GM12875 (cell line): Measurements from ENCODE around the gene ELOA.
"Not testable (repeated sequence)": the region's sequence is repeated elsewhere in the genome, so short reads cannot be mapped to it uniquely, and the experiment has no call there.

Source experiments
- H3K4me3 ChIP-seq: one replicate; pipeline ENCODE4 v1.5.1; 2011; ENCODE audit warnings: low read depth, low read length, control low read depth
- CTCF ChIP-seq: IDR thresholded peaks from 2 replicates; pipeline ENCODE4 v1.5.1; 2011; ENCODE audit warnings: low read depth, mild to moderate bottlenecking, control low read depth, inconsistent platforms, low read length, moderate library complexity, borderline replicate concordance; ENCODE audit not compliant: insufficient read depth

ELOA gene

DNA sequence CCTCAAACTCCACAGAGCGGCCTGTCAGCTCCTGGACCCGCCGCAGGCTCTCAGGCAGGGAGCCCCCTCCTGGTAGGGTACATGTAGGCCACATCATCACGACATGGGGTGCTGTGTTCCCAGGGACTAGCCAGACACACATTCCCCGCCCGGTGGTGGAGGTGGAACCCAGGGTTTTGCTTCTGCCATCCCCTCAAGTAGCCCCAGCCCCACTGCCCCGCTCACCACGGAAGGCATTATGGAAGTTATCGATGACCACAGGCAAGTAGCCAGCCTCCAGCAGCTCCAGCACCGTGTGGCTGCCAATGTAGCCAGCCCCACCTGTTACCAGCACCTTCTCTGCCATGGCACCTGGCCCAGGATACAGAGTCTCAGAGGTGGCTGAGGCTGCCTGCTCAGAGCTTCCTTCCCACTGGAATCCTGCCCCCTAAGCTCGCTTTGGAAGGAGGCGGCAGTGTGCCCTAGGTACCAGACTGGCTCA lies 55.4 kb downstream of the ELOA start:
- peak; percentile 30; the same call in 1 of the 2 replicates for TF ChIP-seq CTCF
- H3K4me3 ChIP-seq: no peak overlapping the region

GRCh38 chr1:23799255-23799569 lies 55.9 kb downstream of the ELOA start:
- H3K4me3 ChIP-seq: peak overlapping the region; percentile 90
- no peak for TF ChIP-seq CTCF

GRCh38 chr1:23799570-23800399 lies 56.5 kb downstream of the ELOA start:
- TF ChIP-seq CTCF: no peak

GRCh38 chr1:23800400-23801337 lies 57.4 kb downstream of the ELOA start, which contains the start of gene GALE:
TSS of gene GALE (minus strand) at chr1:23800754. CDS start at chr1:23799007, 1,747 bp downstream.
- peak within 1 kb of the TSS; percentile 90 for H3K4me3 ChIP-seq
- no peak for TF ChIP-seq CTCF

More at GRCh38 chr1:23799570-23800399, 56.5 kb downstream of the ELOA start:
- H3K4me3 ChIP-seq: peak overlapping the region; percentile 90

DNA sequence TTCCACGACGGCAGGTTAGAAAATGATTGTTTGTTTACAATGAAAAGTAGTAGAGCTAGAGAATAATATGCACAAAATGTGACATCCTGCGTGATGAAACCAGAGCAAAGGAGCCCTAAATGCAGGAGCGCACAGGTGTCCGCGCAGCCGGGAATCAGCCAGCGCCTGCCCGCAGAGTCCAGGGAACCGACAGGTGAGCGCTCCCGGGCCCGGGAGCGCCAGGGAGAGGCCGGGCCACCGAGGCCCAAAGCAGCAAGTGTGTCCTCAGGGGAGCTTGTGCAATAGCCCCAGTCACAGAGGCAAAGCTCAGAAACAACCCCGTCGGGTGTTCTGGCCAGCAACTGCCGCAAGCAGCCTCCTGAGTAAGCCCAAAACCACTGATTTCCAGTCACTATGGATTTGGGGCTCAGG lies 58.1 kb downstream of the ELOA start:
- H3K4me3 ChIP-seq: peak overlapping the region; percentile 90

GRCh38 chr1:23801876-23802275 lies 58.6 kb downstream of the ELOA start:
- TF ChIP-seq CTCF: no peak
- no peak overlapping the region for H3K4me3 ChIP-seq

More for the DNA sequence above, 58.1 kb downstream of the ELOA start:
- TF ChIP-seq CTCF: no peak

- H3K4me3 ChIP-seq: not testable (repeated sequence)
Observed at GRCh38 chr1:23802809-23803342, 59.6 kb downstream of the ELOA start.
